K562 (cell line): ENCODE results near the gene PIBF1. TPM values are rescaled to one million over a fixed set of nuclear protein-coding genes. Genes with fewer than 3 reads are reported as not detected.

ENCODE experiments used
- BCL6 ChIP-seq: fragments of 250-450 bp; sonication (Bioruptor Pico); IDR thresholded peaks from 2 replicates; pipeline ENCODE4 v1.4.0; 2020
- C11orf30 ChIP-seq: fragments of 450-650 bp; IDR thresholded peaks from 2 replicates; pipeline ENCODE4 v1.6.1; 2016; ENCODE audit warnings: low read depth, mild to moderate bottlenecking
- CHD1 ChIP-seq: fragments of 200-600 bp; sonication (generic); IDR thresholded peaks from one replicate; pipeline ENCODE4 v1.6.1; 2012; ENCODE audit warnings: mild to moderate bottlenecking, moderate library complexity, low read length, inconsistent platforms
- CHD2 ChIP-seq: IDR thresholded peaks from 2 replicates; pipeline ENCODE4 v1.6.1; 2011; ENCODE audit warnings: low read depth, low read length
- CTBP1 ChIP-seq: fragments of 450-650 bp; IDR thresholded peaks from 2 replicates; pipeline ENCODE4 v1.6.1; 2016; ENCODE audit warnings: borderline replicate concordance
- EGR1 ChIP-seq: fragments of 450-650 bp; conservative IDR thresholded peaks from 2 replicates; pipeline ENCODE4 v1.6.1; 2017; ENCODE audit warnings: mild to moderate bottlenecking
- ETV1 ChIP-seq: fragments of 450-650 bp; conservative IDR thresholded peaks from 2 replicates; pipeline ENCODE4 v1.6.1; 2016; ENCODE audit warnings: missing genetic modification characterization, control low read depth, low read depth, missing compliant biosample characterization
- FOXP4 ChIP-seq: sonication (generic); formaldehyde crosslinking; IDR thresholded peaks from 2 replicates; pipeline ENCODE4 v1.8.0; 2022; ENCODE audit warnings: mild to moderate bottlenecking, missing genetic modification reagents, borderline replicate concordance
- MCM2 ChIP-seq: fragments of 450-650 bp; IDR thresholded peaks from 2 replicates; pipeline ENCODE4 v1.6.1; 2017; ENCODE audit warnings: low read depth, mild to moderate bottlenecking
- MXI1 ChIP-seq: IDR thresholded peaks from 2 replicates; pipeline ENCODE4 v1.6.1; 2011; ENCODE audit warnings: low read depth, mild to moderate bottlenecking, improper control_type of control experiment, low read length
- MYBL2 ChIP-seq, 2 experiments: fragments of 450-650 bp in 1 of 2; sonication (generic) in 1 of 2; formaldehyde crosslinking in 1 of 2; IDR thresholded peaks; 2 replicates each; pipeline versions ENCODE4 v1.6.1 to v1.8.1; 2017 to 2022; ENCODE audit warnings: borderline replicate concordance in 1 of 2, inconsistent platforms in 1 of 2, low read depth in 1 of 2, mild to moderate bottlenecking in 1 of 2, missing genetic modification reagents in 1 of 2, moderate library complexity in 1 of 2
- MYC ChIP-seq, 2 experiments: fragments of 250-450 bp in 1 of 2; sonication (Bioruptor Pico) in 1 of 2; IDR thresholded peaks; 2 replicates each; pipeline versions ENCODE4 v1.5.1 to v1.6.1; 2012 to 2021; ENCODE audit warnings: low read depth in 2 of 2, borderline replicate concordance in 1 of 2, improper control_type of control experiment in 1 of 2, low read length in 1 of 2, mild to moderate bottlenecking in 1 of 2, moderate library complexity in 1 of 2
- PML ChIP-seq: IDR thresholded peaks from 2 replicates; pipeline ENCODE4 v1.6.1; 2012; ENCODE audit warnings: low read length, inconsistent platforms
- RB1 ChIP-seq: fragments of 450-650 bp; IDR thresholded peaks from 2 replicates; pipeline ENCODE4 v1.6.1; 2017; ENCODE audit warnings: low read depth, mild to moderate bottlenecking
- SAP30 ChIP-seq: fragments of 200-600 bp; sonication (generic); IDR thresholded peaks from 2 replicates; pipeline ENCODE4 v1.6.1; 2012; ENCODE audit warnings: borderline replicate concordance, low read depth, mild to moderate bottlenecking, moderate library complexity, low read length, control low read depth, inconsistent platforms; ENCODE audit not compliant: insufficient read depth, poor library complexity, severe bottlenecking
- SMAD1 ChIP-seq: fragments of 150-350 bp; IDR thresholded peaks from 2 replicates; pipeline ENCODE4 v1.6.1; 2014; ENCODE audit warnings: low read length, low read depth; ENCODE audit not compliant: partially characterized antibody
- TRIM24 ChIP-seq, 2 experiments: fragments of 450-650 bp; IDR thresholded peaks; 2 replicates each; pipeline ENCODE4 v1.6.1; 2016
- U2AF1 ChIP-seq: fragments of 200-400 bp; formaldehyde crosslinking; optimal IDR thresholded peaks from 2 replicates; pipeline ENCODE3; 2017; ENCODE audit warnings: mild to moderate bottlenecking, low read depth, low read length, moderate library complexity
- ZBTB11 ChIP-seq, 3 experiments: fragments of 200-800 bp in 1 of 3; fragments of 250-450 bp in 1 of 3; fragments of 450-650 bp in 1 of 3; sonication (Bioruptor Pico) in 1 of 3; sonication (Bioruptor generic) in 1 of 3; formaldehyde crosslinking in 1 of 3; IDR thresholded peaks; 2 replicates each; pipeline versions ENCODE4 v1.6.1 to v1.8.0; 2016 to 2022; ENCODE audit warnings: mild to moderate bottlenecking in 2 of 3, missing genetic modification characterization in 2 of 3, missing compliant biosample characterization in 1 of 3, moderate library complexity in 1 of 3
- ZNF511 ChIP-seq: sonication (generic); formaldehyde crosslinking; IDR thresholded peaks from 2 replicates; pipeline ENCODE4 v1.8.0; 2022; ENCODE audit warnings: mild to moderate bottlenecking, missing genetic modification reagents
- polyA plus RNA-seq, 8 experiments: library from polyadenylated mRNA; depleted of rRNA in 4 of 8; stranded (reverse) in 5 of 8; unstranded in 3 of 8; fragments of >200 nt; fragmentation: Nextera tagmentation in 2 of 8; fragmentation: Illumina TruSeq in 1 of 8; extraction: Ambion mirVana in 2 of 8; extraction: Trizol in 1 of 8; gene quantifications; 2 replicates each; pipeline versions ENCODE4 v1.2.1 to v1.2.3, GENCODE V29; 2011 to 2014; ENCODE audit warnings: inconsistent platforms in 1 of 8, missing spikeins in 1 of 8
- total RNA-seq, 7 experiments: library from RNA; depleted of rRNA in 6 of 7; stranded (reverse); fragments of >200 nt in 6 of 7; fragmentation: Illumina TruSeq in 2 of 7; extraction: Trizol in 2 of 7; gene quantifications; 2 replicates each; pipeline versions ENCODE4 v1.2.1 to v1.2.3, GENCODE V29; 2011 to 2021; ENCODE audit warnings: low replicate concordance in 1 of 7

The PIBF1 gene
- total and polyA plus RNA-seq, 9 of the 15 experiments (the other 6 are each of a cell fraction or from before 2014, with no cell fraction given), result 9.1 to 28.8 (median 14.7) TPM

- TF ChIP-seq ZBTB11 (CRISPR knock-in tag; IDR thresholded peaks at IDR 0.05), result peak; percentile 79 to 97 (median 85); a peak in 5 of 6 replicates
- no peak for TF ChIP-seq BCL6 (CRISPR knock-in tag)
- TF ChIP-seq ETV1 (tag), result peak; percentile 78
- TF ChIP-seq CHD2, result peak; percentile 90
- TF ChIP-seq MXI1, result peak; percentile 79
- peak; percentile 70 for TF ChIP-seq SAP30
- TF ChIP-seq TRIM24 (IDR thresholded peaks at IDR 0.05), result peak in 1 of 2 experiments; percentile 51; a peak in 1 of 4 replicates
- peak; percentile 86 for TF ChIP-seq EGR1
- peak; percentile 63 for TF ChIP-seq MYBL2 (IDR thresholded peaks at IDR 0.05; ENCODE audit: low read depth)
- no peak for TF ChIP-seq MYBL2 (CRISPR knock-in tag; IDR thresholded peaks at IDR 0.05; ENCODE audit: borderline replicate concordance)
- no peak for TF ChIP-seq MCM2
- peak; percentile 60; the same call in 1 of the 2 replicates for TF ChIP-seq CTBP1
- TF ChIP-seq FOXP4, result no peak
- peak; percentile 70 for TF ChIP-seq MYC (IDR thresholded peaks at IDR 0.05; ENCODE audit: low read depth, low read length)
- no peak for TF ChIP-seq MYC (CRISPR knock-in tag; IDR thresholded peaks at IDR 0.05; ENCODE audit: borderline replicate concordance, low read depth)
- 0 out of 2 replicates have a peak, but pooled peaks have one; percentile 52 for TF ChIP-seq ZNF511 (CRISPR knock-in tag)
- TF ChIP-seq CHD1, result peak; percentile 71
- TF ChIP-seq C11orf30, result peak; percentile 58
- TF ChIP-seq SMAD1, result peak; percentile 23
- no peak for TF ChIP-seq U2AF1
- TF ChIP-seq RB1, result peak; percentile 55; the same call in 1 of the 2 replicates
- TF ChIP-seq PML, result peak; percentile 35; the same call in 1 of the 2 replicates
Measured at GRCh38 chr13:72781451-72782439, at the start of gene PIBF1, which contains the start of gene DIS3 (continued).
